Ascending aorta (tissue), 2 donors: ENCODE data around the gene SLC6A3. TPM values are rescaled to one million over a fixed set of nuclear protein-coding genes. Genes with fewer than 3 reads are reported as not detected.
"Not testable (repeated sequence)": the region's sequence is repeated elsewhere in the genome, so short reads cannot be mapped to it uniquely, and the experiment has no call there.

Experiments used
- DNase-seq, 2 donors: peaks; one replicate each; pipeline ENCODE4 v3.0.0-alpha.2; 2019; ENCODE audit warnings: low spot score in 2 of 2
- H3K27ac ChIP-seq, 2 donors: fragments of 200-600 bp; sonication (generic); one replicate each; pipeline ENCODE4 v1.5.1; 2016 to 2017; ENCODE audit warnings: mild to moderate bottlenecking in 1 of 2
- H3K27me3 ChIP-seq: fragments of 200-600 bp; sonication (generic); one replicate; pipeline ENCODE4 v1.5.1; 2017
- H3K36me3 ChIP-seq, 2 donors: fragments of 200-600 bp; sonication (generic); one replicate each; pipeline ENCODE4 v1.5.1; 2016
- H3K4me1 ChIP-seq, 2 donors: fragments of 200-600 bp; sonication (generic); one replicate each; pipeline ENCODE4 v1.5.1; 2016 to 2017; ENCODE audit warnings: mild to moderate bottlenecking in 1 of 2
- H3K4me3 ChIP-seq, 2 donors: fragments of 200-600 bp; sonication (generic); one replicate each; pipeline ENCODE4 v1.5.1; 2016 to 2017; ENCODE audit warnings: mild to moderate bottlenecking in 1 of 2
- H3K9me3 ChIP-seq, 2 donors: fragments of 200-600 bp; sonication (generic); one replicate each; pipeline ENCODE4 v1.5.1; 2016
- CTCF ChIP-seq, 3 experiments: fragments of 200-600 bp in 2 of 3; fragments of 450-650 bp in 1 of 3; sonication (generic) in 2 of 3; IDR thresholded peaks; one replicate each; pipeline ENCODE4 v1.5.1; 2016 to 2019; ENCODE audit warnings: antibody characterized with exemption in 3 of 3, mild to moderate bottlenecking in 1 of 3, moderate library complexity in 1 of 3
- intact Hi-C: fragments of 100-400 bp; cut with DNase I; formaldehyde crosslinking; loops from one replicate; pipeline ENCODE4 v1.15.1; 2023
- total RNA-seq: library from RNA; depleted of rRNA; stranded (reverse); fragments of >200 nt; gene quantifications from one replicate; pipeline ENCODE4 v1.1.0, GENCODE V29; 2016

SLC6A3 gene
- total RNA-seq, 1 donor from 2014 or later, result not detected

GRCh38 chr5:1476967-1477310, 31.7 kb upstream of the SLC6A3 start:
- Histone ChIP-seq H3K9me3 (no peaks in the 10 kb centered on the region), H3K27ac (no peak overlapping the region), H3K4me1 (no peaks in the 10 kb centered on the region), H3K4me3 (no peak overlapping the region), H3K27me3 (no peaks in the 10 kb centered on the region), H3K36me3 (peaks cover 48 to 61% of the 10 kb centered on the region in 2 donors)
- TF ChIP-seq CTCF (IDR thresholded peaks at IDR 0.05), result no peak
- no peak for DNase-seq
- intact Hi-C loops, result no loop called here

GRCh38 chr5:1476181-1476966, 31.1 kb upstream of the SLC6A3 start:
- Histone ChIP-seq H3K27ac (no peak overlapping the region), H3K4me3 (no peak overlapping the region), H3K36me3 (peaks cover 45 to 64% of the 10 kb centered on the region in 2 donors), H3K9me3 (no peaks in the 10 kb centered on the region), H3K4me1 (no peaks in the 10 kb centered on the region), H3K27me3 (no peaks in the 10 kb centered on the region)
- TF ChIP-seq CTCF (IDR thresholded peaks at IDR 0.05), result no peak
- intact Hi-C loops, result no loop called here
- DNase-seq, result no peak

- H3K27me3 ChIP-seq, intact Hi-C loops, H3K4me1 ChIP-seq, DNase-seq, H3K27ac ChIP-seq, H3K4me3 ChIP-seq, H3K9me3 ChIP-seq: not testable (repeated sequence)
- H3K36me3 ChIP-seq, result peaks cover 43 to 73% of the 10 kb centered on the region in 2 donors
Measured at GRCh38 chr5:1475544-1475900, 30.3 kb upstream of the SLC6A3 start.

- no peaks in the 10 kb centered on the region for H3K27me3 ChIP-seq
- peaks cover 48 to 78% of the 10 kb centered on the region in 2 donors for H3K36me3 ChIP-seq
- no peak overlapping the region for H3K4me3 ChIP-seq
- no peaks in the 10 kb centered on the region for H3K4me1 ChIP-seq
- intact Hi-C loops, result no loop called here
- no peaks in the 10 kb centered on the region for H3K9me3 ChIP-seq
- no peak for TF ChIP-seq CTCF (IDR thresholded peaks at IDR 0.05)
- no peak overlapping the region for H3K27ac ChIP-seq
- peak in 1 of 2 donors; percentile 61 for DNase-seq
Measured at GRCh38 chr5:1474866-1475543, 29.8 kb upstream of the SLC6A3 start.

GRCh38 chr5:1474183-1474839, 29.1 kb upstream of the SLC6A3 start:
- no peaks in the 10 kb centered on the region for H3K9me3 ChIP-seq
- H3K36me3 ChIP-seq, result peaks cover 51 to 80% of the 10 kb centered on the region in 2 donors
- intact Hi-C loops, result no loop called here
- H3K27me3 ChIP-seq, result no peaks in the 10 kb centered on the region
- no peak for TF ChIP-seq CTCF (IDR thresholded peaks at IDR 0.05)
- H3K27ac ChIP-seq, result no peak overlapping the region
- H3K4me3 ChIP-seq, result no peak overlapping the region
- DNase-seq, result no peak
- no peaks in the 10 kb centered on the region for H3K4me1 ChIP-seq

GRCh38 chr5:1473746-1474145, 28.5 kb upstream of the SLC6A3 start:
- Histone ChIP-seq H3K27ac (no peak overlapping the region), H3K27me3 (no peaks in the 10 kb centered on the region), H3K36me3 (peaks cover 47 to 78% of the 10 kb centered on the region in 2 donors), H3K4me3 (no peak overlapping the region), H3K4me1 (no peaks in the 10 kb centered on the region), H3K9me3 (no peaks in the 10 kb centered on the region)
- DNase-seq, result no peak
- no peak for TF ChIP-seq CTCF (IDR thresholded peaks at IDR 0.05)
- intact Hi-C loops, result no loop called here
